GM23248 (cell line): ENCODE data around the gene B4GALT5.

Source experiments
- EZH2 ChIP-seq: fragments of 200-600 bp; sonication (generic); IDR thresholded peaks from 2 replicates; pipeline ENCODE4 v1.6.1; 2018; ENCODE audit warnings: antibody characterized with exemption, mild to moderate bottlenecking; ENCODE audit not compliant: insufficient read depth, poor library complexity, severe bottlenecking
- EZH2phosphoT487 ChIP-seq: fragments of 200-600 bp; sonication (generic); IDR thresholded peaks from 2 replicates; pipeline ENCODE4 v1.6.1; 2018; ENCODE audit warnings: antibody characterized with exemption, moderate library complexity, mild to moderate bottlenecking, low read depth; ENCODE audit not compliant: insufficient read depth

DNA sequence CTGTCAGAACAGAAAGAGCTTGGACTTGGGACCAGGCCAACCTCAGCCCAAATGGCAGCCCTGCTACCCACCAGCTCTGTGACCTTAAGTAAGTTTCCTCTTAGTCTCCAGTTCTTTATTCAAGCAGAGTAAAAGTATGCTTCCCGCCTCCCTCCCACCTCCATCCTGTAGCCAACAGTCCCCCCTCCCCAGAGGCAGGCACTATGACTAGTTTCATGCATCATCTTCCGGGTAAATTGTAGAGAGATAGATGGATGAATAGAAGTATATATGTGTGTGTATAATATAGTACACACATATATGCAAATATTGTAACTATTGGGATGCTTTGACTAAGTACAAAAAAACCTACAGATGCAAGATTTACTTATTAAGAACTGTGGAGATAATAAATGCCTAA lies 39.5 kb upstream of the B4GALT5 start:
- TF ChIP-seq EZH2 (no peak), EZH2phosphoT487 (no peak)
